PFSK-1 (cell line): ENCODE measurements around the gene GTF2H4.

Experiments
- FOXP2 ChIP-seq: optimal IDR thresholded peaks from 2 replicates; pipeline ENCODE3; 2011; ENCODE audit warnings: borderline replicate concordance, control low read depth, inconsistent platforms; ENCODE audit not compliant: insufficient read depth; ENCODE audit errors: extremely low read length, extremely low read depth
- POLR2AphosphoS5 ChIP-seq: IDR thresholded peaks from 2 replicates; pipeline ENCODE4 v1.6.1; 2012; ENCODE audit warnings: low read depth, mild to moderate bottlenecking, control low read depth, low read length, moderate library complexity
- REST ChIP-seq, 2 experiments: IDR thresholded peaks; 2 replicates each; pipeline versions ENCODE4 v1.6.1 to v1.8.0; 2011 to 2012; ENCODE audit warnings: low read depth in 2 of 2, low read length in 2 of 2, control low read depth in 1 of 2, inconsistent platforms in 1 of 2, mild to moderate bottlenecking in 1 of 2, moderate library complexity in 1 of 2; ENCODE audit not compliant: insufficient read depth in 1 of 2
- SIN3A ChIP-seq: IDR thresholded peaks from 2 replicates; pipeline ENCODE4 v1.6.1; 2012; ENCODE audit warnings: mild to moderate bottlenecking, low read length, moderate library complexity, borderline replicate concordance; ENCODE audit not compliant: insufficient read depth
- TAF1 ChIP-seq: IDR thresholded peaks from 2 replicates; pipeline ENCODE4 v1.6.1; 2012; ENCODE audit warnings: low read length, control low read depth, borderline replicate concordance; ENCODE audit not compliant: insufficient read depth

Gene GTF2H4

GRCh38 chr6:30896541-30896940 lies 11.5 kb upstream of the GTF2H4 start:
- no peak for TF ChIP-seq POLR2AphosphoS5
- TF ChIP-seq TAF1, result no peak
- TF ChIP-seq SIN3A, result no peak
- TF ChIP-seq REST (IDR thresholded peaks at IDR 0.05; ENCODE audit: insufficient read depth in 1 of 2, low read depth in 2 of 2, low read length in 2 of 2), result no peak
- no peak for TF ChIP-seq FOXP2

GRCh38 chr6:30897882-30898281 lies 10.1 kb upstream of the GTF2H4 start:
- TF ChIP-seq POLR2AphosphoS5 (no peak), SIN3A (no peak), FOXP2 (no peak), REST (IDR thresholded peaks at IDR 0.05; ENCODE audit: insufficient read depth in 1 of 2, low read depth in 2 of 2, low read length in 2 of 2) (no peak), TAF1 (no peak)

- TF ChIP-seq REST (IDR thresholded peaks at IDR 0.05; ENCODE audit: insufficient read depth in 1 of 2, low read depth in 2 of 2, low read length in 2 of 2), result no peak
- no peak for TF ChIP-seq POLR2AphosphoS5
- no peak for TF ChIP-seq TAF1
- no peak for TF ChIP-seq SIN3A
- TF ChIP-seq FOXP2, result no peak
These were observed 9.2 kb upstream of the GTF2H4 start for GRCh38 chr6:30898750-30899360.

GRCh38 chr6:30900863-30901417 lies 7.1 kb upstream of the GTF2H4 start:
- no peak for TF ChIP-seq FOXP2
- TF ChIP-seq POLR2AphosphoS5, result no peak
- no peak for TF ChIP-seq TAF1
- no peak for TF ChIP-seq SIN3A
- TF ChIP-seq REST (IDR thresholded peaks at IDR 0.05; ENCODE audit: insufficient read depth in 1 of 2, low read depth in 2 of 2, low read length in 2 of 2), result no peak
